ENCODE results near the gene CDKN2C.

- TF ChIP-seq CTCF (IDR thresholded peaks at IDR 0.05) (no peak), ZFX (IDR thresholded peaks at IDR 0.05; ENCODE audit: borderline replicate concordance) (no peak)
These were observed 5.4 kb downstream of the CDKN2C start for GRCh38 chr1:50975436-50975835.

Measured in 22Rv1 (cell line).